HCT116 (cell line): ENCODE results near the gene OMP. TPM values are rescaled to one million over a fixed set of nuclear protein-coding genes. Genes with fewer than 3 reads are reported as not detected.

Source experiments
- ATAC-seq: fragments of 200-7000 bp; cut with Tn5 transposase; 2 replicates; pipeline ENCODE4 v1.9.1; 2020; ENCODE audit warnings: mild to moderate bottlenecking, moderate library complexity
- Bru-seq: library from RNA; stranded (reverse); fragments of 400-500 nt; gene quantifications from one replicate; lab custom pipeline; 2021; lab: Mats Ljungman, UMichigan
- BruChase-seq, 2 experiments: library from RNA; stranded (reverse); fragments of 400-500 nt; gene quantifications; one replicate each; lab custom pipeline; 2021; lab: Mats Ljungman, UMichigan
- BruUV-seq: library from RNA; stranded (reverse); fragments of 400-500 nt; replicated peaks from 2 replicates; lab custom pipeline; 2021; lab: Mats Ljungman, UMichigan
- CTCF ChIA-PET: fragments of 300-600 bp; sonication (Branson Sonifier 250); formaldehyde crosslinking; loops from one replicate; lab custom pipeline; 2021; ENCODE audit warnings: antibody characterized with exemption; lab: Charles Lee
- POLR2A ChIA-PET: fragments of 300-600, 350-600 bp; sonication (Branson Sonifier 250); formaldehyde crosslinking; loops from one replicate; lab custom pipeline; 2021; ENCODE audit warnings: antibody characterized with exemption; lab: Charles Lee
- RAD21 ChIA-PET, 2 experiments: fragments of 300-600 bp; sonication (Branson Sonifier 250); formaldehyde crosslinking; loops; one replicate each; lab custom pipeline; 2023; ENCODE audit warnings: low total read pairs in 2 of 2; ENCODE audit not compliant: uncharacterized antibody in 2 of 2, unreplicated experiment in 2 of 2, low non-redundant PET in 1 of 2; lab: Charles Lee
- DNase-seq: peaks from one replicate; pipeline ENCODE4 v3.0.0-alpha.2; 2010; ENCODE audit warnings: low read depth, low spot score
- H2AFZ ChIP-seq: fragments of 200-600 bp; shearing (Covaris generic), sonication (generic); 2 replicates; pipeline ENCODE4 v1.6.1; 2017; ENCODE audit warnings: low read depth, mixed run types, mixed read lengths, antibody characterized with exemption, low read length; ENCODE audit not compliant: poor library complexity, severe bottlenecking
- H3K27ac ChIP-seq: 2 replicates; pipeline ENCODE4 v1.5.1; 2012; ENCODE audit warnings: low read depth, low read length
- H3K27me3 ChIP-seq: fragments of 200-600 bp; sonication (generic); 2 replicates; pipeline ENCODE4 v1.6.1; 2016; ENCODE audit warnings: mixed run types, low read length, mixed read lengths; ENCODE audit not compliant: insufficient read depth
- H3K36me3 ChIP-seq, 2 experiments: fragments of 200-500 bp in 1 of 2; fragments of 200-600 bp in 1 of 2; sonication (Bioruptor generic) in 1 of 2; sonication (generic) in 1 of 2; 2 replicates each; pipeline versions ENCODE4 v1.5.1 to v1.6.1; 2014 to 2016; ENCODE audit warnings: low read length in 2 of 2, inconsistent platforms in 1 of 2, mixed read lengths in 1 of 2, mixed run types in 1 of 2; ENCODE audit not compliant: insufficient read depth in 2 of 2, control insufficient read depth in 1 of 2
- H3K4me1 ChIP-seq, 2 experiments: fragments of 200-600 bp in 1 of 2; sonication (generic) in 1 of 2; 2 replicates each; pipeline versions ENCODE4 v1.5.1 to v1.6.1; 2012 to 2017; ENCODE audit warnings: low read length in 2 of 2, inconsistent platforms in 1 of 2, mild to moderate bottlenecking in 1 of 2, mixed read lengths in 1 of 2, mixed run types in 1 of 2, moderate library complexity in 1 of 2; ENCODE audit not compliant: insufficient read depth in 2 of 2, control insufficient read depth in 1 of 2
- H3K4me2 ChIP-seq: fragments of 200-600 bp; sonication (generic); 2 replicates; pipeline ENCODE4 v1.6.1; 2017; ENCODE audit warnings: mixed run types, low read length, mixed read lengths
- H3K4me3 ChIP-seq, 2 experiments: fragments of 200-600 bp in 1 of 2; sonication (generic) in 1 of 2; replicated peaks in 1 of 2; 2 replicates each; pipeline ENCODE4 v1.5.1; 2011 to 2016; ENCODE audit warnings: low read length in 2 of 2, control low read depth in 1 of 2, low read depth in 1 of 2, mild to moderate bottlenecking in 1 of 2, mixed read lengths in 1 of 2, mixed run types in 1 of 2
- H3K79me2 ChIP-seq: fragments of 200-600 bp; sonication (generic); 2 replicates; pipeline ENCODE4 v1.6.1; 2017; ENCODE audit warnings: mild to moderate bottlenecking, mixed run types, low read length, moderate library complexity, mixed read lengths; ENCODE audit not compliant: insufficient read depth
- H3K9ac ChIP-seq: fragments of 200-600 bp; sonication (generic); 2 replicates; pipeline ENCODE4 v1.6.1; 2016; ENCODE audit warnings: low read length, mixed read lengths
- H3K9me2 ChIP-seq: fragments of 200-600 bp; sonication (generic), shearing (Covaris generic); 2 replicates; pipeline ENCODE4 v1.6.1; 2017; ENCODE audit warnings: mixed run types, mild to moderate bottlenecking, moderate library complexity; ENCODE audit not compliant: insufficient read depth
- H3K9me3 ChIP-seq, 2 experiments: fragments of 200-500 bp in 1 of 2; fragments of 200-600 bp in 1 of 2; sonication (Bioruptor generic) in 1 of 2; sonication (generic) in 1 of 2; 2 replicates each; pipeline ENCODE4 v1.6.1; 2014 to 2017; ENCODE audit warnings: low read length in 2 of 2, mixed read lengths in 2 of 2, inconsistent platforms in 1 of 2, low read depth in 1 of 2, mild to moderate bottlenecking in 1 of 2, mixed run types in 1 of 2, moderate library complexity in 1 of 2; ENCODE audit not compliant: control insufficient read depth in 1 of 2, insufficient read depth in 1 of 2
- H4K20me1 ChIP-seq: fragments of 200-600 bp; sonication (generic), shearing (Covaris generic); 2 replicates; pipeline ENCODE4 v1.6.1; 2017; ENCODE audit warnings: mixed run types, mild to moderate bottlenecking, moderate library complexity; ENCODE audit not compliant: insufficient read depth
- EZH2phosphoT487 ChIP-seq: fragments of 200-600 bp; IDR thresholded peaks from 2 replicates; pipeline ENCODE4 v1.6.1; 2018; ENCODE audit warnings: antibody characterized with exemption, borderline replicate concordance
- POLR2AphosphoS5 ChIP-seq: IDR thresholded peaks from 2 replicates; pipeline ENCODE4 v1.6.1; 2011; ENCODE audit warnings: mild to moderate bottlenecking, low read depth, low read length, moderate library complexity
- SIN3A ChIP-seq: IDR thresholded peaks from 2 replicates; pipeline ENCODE4 v1.6.1; 2012; ENCODE audit warnings: low read depth
- SP1 ChIP-seq: IDR thresholded peaks from 2 replicates; pipeline ENCODE4 v1.6.1; 2012; ENCODE audit warnings: low read depth
- intact Hi-C: fragments of 100-400 bp; cut with micrococcal nuclease; formaldehyde crosslinking; loops from 2 replicates; pipeline ENCODE4 v1.10.0; 2022
- long read RNA-seq: library from polyadenylated mRNA; unstranded; transcript quantifications from one replicate; pipeline ENCODE4 v2.0.0, GENCODE V29; 2021; ENCODE audit not compliant: unreplicated experiment
- polyA plus RNA-seq: library from polyadenylated mRNA; unstranded; fragments of >200 nt; gene quantifications from 2 replicates; pipeline ENCODE4 v1.2.1, GENCODE V29; 2012; ENCODE audit warnings: missing spikeins
- total RNA-seq: library from RNA; stranded (reverse); gene quantifications from one replicate; pipeline ENCODE4 v1.2.1, GENCODE V29; 2021; ENCODE audit not compliant: unreplicated experiment
- TF ChIP-seq, protein P1 (sequence below): IDR thresholded peaks from 2 replicates; pipeline ENCODE4 v1.6.1; 2012
- TF ChIP-seq, protein P2 (sequence below): IDR thresholded peaks from 2 replicates; pipeline ENCODE4 v1.6.1; 2012

Gene OMP, protein sequence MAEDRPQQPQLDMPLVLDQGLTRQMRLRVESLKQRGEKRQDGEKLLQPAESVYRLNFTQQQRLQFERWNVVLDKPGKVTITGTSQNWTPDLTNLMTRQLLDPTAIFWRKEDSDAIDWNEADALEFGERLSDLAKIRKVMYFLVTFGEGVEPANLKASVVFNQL
- total RNA-seq, result not detected
- polyA plus RNA-seq, result 0.38 TPM in 1 of 2 replicates, not detected in the other
- Bru-seq, nascent RNA, result percentile 44 among the genes with signal in this experiment
- BruChase-seq, experiment 1, labeled RNA remaining after a 6-hour chase, result percentile 28 among the genes with signal in this experiment
- BruChase-seq, experiment 2, labeled RNA remaining after a 2-hour chase, result percentile 28 among the genes with signal in this experiment
- long read RNA-seq, result 0 reads

DNA sequence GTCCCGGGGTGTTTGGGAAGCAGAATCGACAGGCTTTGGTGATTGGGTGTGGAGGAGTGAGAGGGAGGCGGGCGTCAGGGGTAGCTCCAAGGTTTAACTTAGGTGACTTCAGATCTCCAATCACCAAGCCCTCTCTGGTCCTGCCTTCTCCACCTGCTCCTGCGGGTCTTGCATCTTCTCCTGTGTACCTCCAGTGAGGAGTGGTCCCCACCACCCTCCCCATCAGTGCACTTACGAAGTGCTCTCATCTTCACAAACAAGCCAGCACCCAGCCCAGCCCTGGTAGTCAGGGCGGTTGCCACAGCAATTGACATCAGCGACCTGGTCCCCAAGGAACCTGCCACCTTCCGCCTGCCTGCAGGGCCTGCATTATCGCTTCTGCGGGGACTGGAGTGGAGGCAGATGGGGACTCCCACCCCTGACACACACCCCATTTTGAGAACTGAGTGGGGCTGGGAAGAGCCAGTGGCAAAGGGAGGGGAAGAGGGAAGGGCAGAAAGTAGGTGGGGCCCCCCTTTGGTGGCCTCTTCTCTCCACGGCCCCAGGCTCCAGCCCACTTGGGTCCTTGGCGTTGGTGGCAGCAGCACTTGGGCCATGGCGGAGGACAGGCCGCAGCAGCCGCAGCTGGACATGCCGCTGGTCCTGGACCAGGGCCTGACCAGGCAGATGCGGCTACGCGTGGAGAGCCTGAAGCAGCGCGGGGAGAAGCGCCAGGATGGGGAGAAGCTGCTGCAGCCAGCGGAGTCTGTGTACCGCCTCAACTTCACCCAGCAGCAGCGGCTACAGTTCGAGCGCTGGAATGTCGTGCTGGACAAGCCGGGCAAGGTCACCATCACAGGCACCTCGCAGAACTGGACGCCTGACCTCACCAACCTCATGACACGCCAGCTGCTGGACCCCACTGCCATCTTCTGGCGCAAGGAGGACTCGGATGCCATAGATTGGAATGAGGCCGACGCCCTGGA lies at the start of gene OMP:
Gene OMP (plus strand): TSS at position 595 of the 965 bp plus-strand sequence. CDS start 0 bp downstream, at position 595.
- ChIA-PET CTCF (interaction anchor here (1.9 kb wide), 1 partner anchor 11 kb away, joined by 14 read pairs; no protein-coding TSS in a partner anchor), POLR2A (no interaction called here), RAD21 (no interaction called here)
- ATAC-seq, result no peak
- no peaks in the 10 kb centered on the region for H3K79me2 ChIP-seq
- no peaks in the 10 kb centered on the region for H3K9me2 ChIP-seq
- no peak within 1 kb of the TSS for H3K4me2 ChIP-seq
- H3K9me3 ChIP-seq, result no peaks in the 10 kb centered on the region
- H3K27me3 ChIP-seq, result no peaks in the 10 kb centered on the region
- TF ChIP-seq POLR2AphosphoS5 (no peak), SIN3A (no peak), SP1 (no peak), EZH2phosphoT487 (no peak)
- TF ChIP-seq, protein P1, sequence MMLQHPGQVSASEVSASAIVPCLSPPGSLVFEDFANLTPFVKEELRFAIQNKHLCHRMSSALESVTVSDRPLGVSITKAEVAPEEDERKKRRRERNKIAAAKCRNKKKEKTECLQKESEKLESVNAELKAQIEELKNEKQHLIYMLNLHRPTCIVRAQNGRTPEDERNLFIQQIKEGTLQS, result no peak
- TF ChIP-seq, protein P2, sequence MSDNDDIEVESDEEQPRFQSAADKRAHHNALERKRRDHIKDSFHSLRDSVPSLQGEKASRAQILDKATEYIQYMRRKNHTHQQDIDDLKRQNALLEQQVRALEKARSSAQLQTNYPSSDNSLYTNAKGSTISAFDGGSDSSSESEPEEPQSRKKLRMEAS, result no peak
- BruUV-seq, result no TSS peak
- H3K36me3 ChIP-seq, result no peaks in the 10 kb centered on the region
- H3K9ac ChIP-seq, result no peak within 1 kb of the TSS
- intact Hi-C loops, result no loop called here
- DNase-seq, result no peak
- H3K4me1 ChIP-seq, result peaks cover 11 to 18% of the 10 kb centered on the region in 2 experiments
- no peak within 1 kb of the TSS for H3K4me3 ChIP-seq
- no peak within 1 kb of the TSS for H3K27ac ChIP-seq
- H4K20me1 ChIP-seq, result no peaks in the 10 kb centered on the region
- no peak within 1 kb of the TSS for H2AFZ ChIP-seq
